Thyroid gland (tissue), 4 donors: ENCODE data around the gene SLC30A3. TPM values are rescaled to one million over a fixed set of nuclear protein-coding genes. Genes with fewer than 3 reads are reported as not detected.

Source experiments
- DNase-seq, 2 donors: peaks; one replicate each; pipeline ENCODE4 v3.0.0-alpha.2; 2019
- H3K27ac ChIP-seq, 3 donors: fragments of 200-600 bp; sonication (generic); 1 replicate in 2 of 3; 2 replicates in 1 of 3; pipeline ENCODE4 v1.5.1; 2016 to 2019; ENCODE audit warnings: mild to moderate bottlenecking in 1 of 3, moderate library complexity in 1 of 3
- H3K27me3 ChIP-seq: fragments of 200-600 bp; sonication (generic); one replicate; pipeline ENCODE4 v1.5.1; 2019
- H3K36me3 ChIP-seq, 2 donors: fragments of 200-600 bp; sonication (generic); one replicate each; pipeline ENCODE4 v1.5.1; 2016 to 2019
- H3K4me1 ChIP-seq, 2 donors: fragments of 200-600 bp; sonication (generic); one replicate each; pipeline ENCODE4 v1.5.1; 2017 to 2019
- H3K4me3 ChIP-seq, 3 donors: fragments of 200-600 bp; sonication (generic); replicated peaks in 1 of 3; 1 replicate in 2 of 3; 2 replicates in 1 of 3; pipeline ENCODE4 v1.5.1; 2016; ENCODE audit warnings: mild to moderate bottlenecking in 1 of 3
- H3K9me3 ChIP-seq: fragments of 200-600 bp; sonication (generic); one replicate; pipeline ENCODE4 v1.5.1; 2017
- CTCF ChIP-seq, 6 experiments: fragments of 200-600 bp in 3 of 6; fragments of 450-650 bp in 3 of 6; sonication (generic) in 3 of 6; IDR thresholded peaks; one replicate each; pipeline ENCODE4 v1.5.1; 2016 to 2019; ENCODE audit warnings: antibody characterized with exemption in 6 of 6, mild to moderate bottlenecking in 2 of 6, inconsistent platforms in 1 of 6, moderate library complexity in 1 of 6
- POLR2A ChIP-seq, 2 donors: fragments of 450-650 bp; IDR thresholded peaks; one replicate each; pipeline ENCODE4 v1.6.1; 2017; ENCODE audit warnings: antibody characterized with exemption in 2 of 2, mild to moderate bottlenecking in 2 of 2, moderate library complexity in 1 of 2
- WGBS, 2 donors: methylation state at CpG; one replicate each; pipeline ENCODE4 v1.1.5; 2017; 5-methylcytosine and 5-hydroxymethylcytosine counted together
- intact Hi-C: fragments of 100-400 bp; cut with DNase I; formaldehyde crosslinking; loops from one replicate; pipeline ENCODE4 v1.15.1; 2023
- total RNA-seq, 4 donors: library from RNA; depleted of rRNA; stranded (reverse); fragments of >200 nt; gene quantifications; one replicate each; pipeline ENCODE4 v1.2.3, GENCODE V29; 2016

The SLC30A3 gene
- total RNA-seq, 4 donors from 2014 or later: 0.33 to 0.98 (median 0.80) TPM

- Histone ChIP-seq H3K27me3 (no peaks in the 10 kb centered on the region), H3K4me3 (no peak overlapping the region), H3K36me3 (peaks cover 2 to 12% of the 10 kb centered on the region in 2 donors), H3K4me1 (peaks cover 0 to 7% of the 10 kb centered on the region in 2 donors), H3K9me3 (no peaks in the 10 kb centered on the region), H3K27ac (no peak overlapping the region)
- no peak for DNase-seq
- intact Hi-C loops: loop anchor here (5.0 kb wide), 1 partner anchor 34 kb away; the partner anchor contains the start of gene TRIM54
- TF ChIP-seq CTCF (IDR thresholded peaks at IDR 0.05) (no peak), POLR2A (IDR thresholded peaks at IDR 0.05) (no peak)
- 81% methylated on average over 4 of the region's 4 CpGs for WGBS, 2 donors
Observed at GRCh38 chr2:27247893-27248292, 15.0 kb downstream of the SLC30A3 start.

GRCh38 chr2:27245626-27246025 is 17.2 kb downstream of the SLC30A3 start:
- Histone ChIP-seq H3K27me3 (no peaks in the 10 kb centered on the region), H3K4me1 (peaks cover 0 to 7% of the 10 kb centered on the region in 2 donors), H3K4me3 (no peak overlapping the region), H3K36me3 (peaks cover 14 to 31% of the 10 kb centered on the region in 2 donors), H3K27ac (no peak overlapping the region), H3K9me3 (no peaks in the 10 kb centered on the region)
- 77 to 84% methylated on average over 4 of the region's 4 CpGs for WGBS, 2 donors
- no peak for DNase-seq
- intact Hi-C loops: loop anchor here (5.0 kb wide), 1 partner anchor 37 kb away; the partner anchor contains the start of gene TRIM54
- no peak for TF ChIP-seq POLR2A (IDR thresholded peaks at IDR 0.05)

- 82 to 83% methylated on average over 10 of the region's 10 CpGs for WGBS, 2 donors
Observed at GRCh38 chr2:27245116-27245515, 17.7 kb downstream of the SLC30A3 start.

GRCh38 chr2:27243391-27244130 is 19.3 kb downstream of the SLC30A3 start:
- Histone ChIP-seq H3K36me3 (peaks cover 20 to 51% of the 10 kb centered on the region in 2 donors), H3K27ac (no peak overlapping the region), H3K27me3 (no peaks in the 10 kb centered on the region), H3K9me3 (no peaks in the 10 kb centered on the region), H3K4me3 (no peak overlapping the region), H3K4me1 (no peaks in the 10 kb centered on the region)
- TF ChIP-seq POLR2A (IDR thresholded peaks at IDR 0.05) (no peak), CTCF (IDR thresholded peaks at IDR 0.05) (no peak)
- intact Hi-C loops: no loop called here
- 88 to 92% methylated on average over 19 of the region's 19 CpGs for WGBS, 2 donors
- no peak for DNase-seq

More at GRCh38 chr2:27245116-27245515, 17.7 kb downstream of the SLC30A3 start:
- Histone ChIP-seq H3K27me3 (no peaks in the 10 kb centered on the region), H3K27ac (no peak overlapping the region), H3K9me3 (no peaks in the 10 kb centered on the region), H3K36me3 (peaks cover 14 to 36% of the 10 kb centered on the region in 2 donors), H3K4me1 (peaks cover 0 to 3% of the 10 kb centered on the region in 2 donors), H3K4me3 (no peak overlapping the region)
- no peak for DNase-seq
- TF ChIP-seq POLR2A (IDR thresholded peaks at IDR 0.05) (no peak), CTCF (IDR thresholded peaks at IDR 0.05) (no peak)
- intact Hi-C loops: loop anchor here (5.0 kb wide), 1 partner anchor 37 kb away; the partner anchor contains the start of gene TRIM54

GRCh38 chr2:27242614-27242951 is 20.3 kb downstream of the SLC30A3 start:
- TF ChIP-seq POLR2A (IDR thresholded peaks at IDR 0.05) (no peak), CTCF (IDR thresholded peaks at IDR 0.05) (no peak)
- H3K27me3 ChIP-seq: no peaks in the 10 kb centered on the region
- WGBS, 2 donors: 92 to 95% methylated on average over 10 to 15 of the region's 16 CpGs
- no peak for DNase-seq
- intact Hi-C loops: no loop called here
- H3K36me3 ChIP-seq: peaks cover 30 to 61% of the 10 kb centered on the region in 2 donors
- H3K4me3 ChIP-seq: no peak overlapping the region
- no peak overlapping the region for H3K27ac ChIP-seq
- H3K9me3 ChIP-seq: no peaks in the 10 kb centered on the region
- no peaks in the 10 kb centered on the region for H3K4me1 ChIP-seq
